Activated CD8-positive, alpha-beta memory T cell treated with anti-CD3 and anti-CD28 coated beads, Interleukin-2, amount 50 U/mL, for 1 hour (primary cell): ENCODE data around the gene USP40.
A peak's percentile ranks its signal among the peaks of the same experiment; 100 is the strongest.

Experiments used
- DNase-seq: peaks from one replicate; pipeline ENCODE4 v3.0.0-alpha.2; 2020; ENCODE audit errors: extremely low read depth

Gene USP40

GRCh38 chr2:233443511-233444183 is 122.9 kb downstream of the USP40 start:
- peak; percentile 68 for DNase-seq

- no peak for DNase-seq
Measured at GRCh38 chr2:233442028-233442310, 124.6 kb downstream of the USP40 start.

- DNase-seq = no peak
Measured at GRCh38 chr2:233441161-233442027, 125.2 kb downstream of the USP40 start.

- no peak for DNase-seq
Measured at GRCh38 chr2:233440714-233441113, 125.9 kb downstream of the USP40 start.

- no peak for DNase-seq
Measured at GRCh38 chr2:233440314-233440713, 126.3 kb downstream of the USP40 start.

- DNase-seq = no peak
Measured at GRCh38 chr2:233439191-233439590, 127.4 kb downstream of the USP40 start.

GRCh38 chr2:233438573-233439147 is 127.9 kb downstream of the USP40 start:
- DNase-seq = no peak

- DNase-seq = no peak
Measured at GRCh38 chr2:233437439-233437955, 129.1 kb downstream of the USP40 start.

GRCh38 chr2:233436691-233437438 is 129.7 kb downstream of the USP40 start:
- DNase-seq = no peak

GRCh38 chr2:233436191-233436581 is 130.4 kb downstream of the USP40 start:
- no peak for DNase-seq

GRCh38 chr2:233435436-233436190 is 131.0 kb downstream of the USP40 start:
- no peak for DNase-seq

GRCh38 chr2:233434666-233435330 is 131.8 kb downstream of the USP40 start:
- DNase-seq = no peak

GRCh38 chr2:233433794-233434193 is 132.8 kb downstream of the USP40 start:
- no peak for DNase-seq

- no peak for DNase-seq
Measured at GRCh38 chr2:233433029-233433428, 133.6 kb downstream of the USP40 start.

- no peak for DNase-seq
Measured at GRCh38 chr2:233430651-233431050, 135.9 kb downstream of the USP40 start.

- no peak for DNase-seq
Measured at GRCh38 chr2:233430081-233430480, 136.5 kb downstream of the USP40 start.

- no peak for DNase-seq
Measured at GRCh38 chr2:233429175-233429897, 137.2 kb downstream of the USP40 start.

- no peak for DNase-seq
Measured at GRCh38 chr2:233428438-233428837, 138.1 kb downstream of the USP40 start.

- DNase-seq = no peak
Measured at GRCh38 chr2:233428008-233428407, 138.6 kb downstream of the USP40 start.
